Activated naive CD8-positive, alpha-beta T cell treated with anti-CD3 and anti-CD28 coated beads, Interleukin-2, amount 50 U/mL, for 24 hours (primary cell): ENCODE results near the gene ATP2B3.

Source experiments
- ATAC-seq: fragments of 150-1000 bp; cut with Tn5 transposase; one replicate; pipeline ENCODE4 v1.10.0; 2021
- DNase-seq: peaks from one replicate; pipeline ENCODE4 v3.0.0; 2021
- H3K27ac Mint-ChIP-seq: one replicate; pipeline ENCODE4 v1.8.0; 2021; ENCODE audit warnings: mild to moderate bottlenecking, mixed read lengths
- H3K27me3 Mint-ChIP-seq: one replicate; pipeline ENCODE4 v1.8.0; 2021; ENCODE audit warnings: mixed read lengths
- H3K36me3 Mint-ChIP-seq: one replicate; pipeline ENCODE4 v1.8.0; 2021; ENCODE audit warnings: low read depth, mixed read lengths
- H3K4me1 Mint-ChIP-seq: one replicate; pipeline ENCODE4 v1.8.0; 2021; ENCODE audit warnings: mixed read lengths
- H3K4me3 Mint-ChIP-seq: one replicate; pipeline ENCODE4 v1.8.0; 2021; ENCODE audit warnings: mild to moderate bottlenecking, moderate library complexity, mixed read lengths
- H3K9me3 Mint-ChIP-seq: one replicate; pipeline ENCODE4 v1.8.0; 2021; ENCODE audit warnings: mixed read lengths

The ATP2B3 gene

GRCh38 chrX:153592966-153593688, 75.7 kb downstream of the ATP2B3 start:
- Mint-ChIP-seq H3K9me3 (no peaks in the 10 kb centered on the region), H3K27me3 (no peaks in the 10 kb centered on the region), H3K27ac (no peak overlapping the region), H3K4me3 (no peak overlapping the region), H3K4me1 (peaks cover 19% of the 10 kb centered on the region), H3K36me3 (peaks cover 8% of the 10 kb centered on the region)
- ATAC-seq (no peak), DNase-seq (no peak)

DNA sequence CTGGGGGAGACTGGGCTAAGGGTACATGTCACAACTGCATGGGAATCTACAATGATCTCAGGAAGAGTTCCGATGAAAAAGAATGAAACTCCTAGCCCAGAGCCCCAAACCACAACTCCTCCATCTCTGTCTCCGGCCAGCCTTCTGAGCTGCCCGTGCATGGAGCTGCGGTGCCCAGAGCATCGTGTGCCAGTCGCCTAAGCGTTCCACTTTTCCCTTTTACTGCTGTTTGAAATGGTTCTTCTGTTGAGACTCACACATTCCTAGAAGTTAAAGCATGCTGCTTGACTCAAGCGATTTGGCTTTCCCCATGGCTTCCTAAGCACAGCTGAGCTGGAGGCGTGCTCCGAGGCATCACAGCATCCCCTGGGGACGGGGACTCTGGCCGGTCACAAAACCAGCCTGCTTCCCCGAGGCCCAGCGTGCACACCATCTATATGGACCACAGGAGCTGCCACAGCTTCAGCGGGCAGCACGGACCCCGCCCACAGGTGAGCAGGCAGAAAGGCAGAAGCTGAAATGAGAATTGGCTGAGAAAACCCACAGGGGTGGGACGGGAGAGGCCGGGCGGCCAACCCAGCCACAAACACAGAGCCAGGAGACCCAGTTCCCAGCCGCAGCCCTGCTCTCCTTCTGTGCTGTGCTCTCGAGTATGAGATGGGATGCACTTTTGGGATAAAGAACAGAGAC, 76.5 kb downstream of the ATP2B3 start:
- Mint-ChIP-seq H3K4me3 (no peak overlapping the region), H3K9me3 (no peaks in the 10 kb centered on the region), H3K4me1 (peaks cover 19% of the 10 kb centered on the region), H3K36me3 (peaks cover 8% of the 10 kb centered on the region), H3K27me3 (no peaks in the 10 kb centered on the region), H3K27ac (no peak overlapping the region)
- DNase-seq (no peak), ATAC-seq (no peak)

- no peak for ATAC-seq
- H3K4me1 Mint-ChIP-seq = peaks cover 26% of the 10 kb centered on the region
- H3K27me3 Mint-ChIP-seq = no peaks in the 10 kb centered on the region
- H3K27ac Mint-ChIP-seq = no peak overlapping the region
- H3K4me3 Mint-ChIP-seq = no peak overlapping the region
- no peaks in the 10 kb centered on the region for H3K9me3 Mint-ChIP-seq
- no peak for DNase-seq
- peaks cover 8% of the 10 kb centered on the region for H3K36me3 Mint-ChIP-seq
These were observed 77.9 kb downstream of the ATP2B3 start for GRCh38 chrX:153595387-153595786.

- H3K4me3 Mint-ChIP-seq = no peak overlapping the region
- H3K27ac Mint-ChIP-seq = no peak overlapping the region
- no peaks in the 10 kb centered on the region for H3K9me3 Mint-ChIP-seq
- peaks cover 29% of the 10 kb centered on the region for H3K4me1 Mint-ChIP-seq
- ATAC-seq = no peak
- H3K27me3 Mint-ChIP-seq = no peaks in the 10 kb centered on the region
- H3K36me3 Mint-ChIP-seq = peaks cover 8% of the 10 kb centered on the region
- no peak for DNase-seq
These were observed 78.7 kb downstream of the ATP2B3 start for GRCh38 chrX:153595859-153596857.

DNA sequence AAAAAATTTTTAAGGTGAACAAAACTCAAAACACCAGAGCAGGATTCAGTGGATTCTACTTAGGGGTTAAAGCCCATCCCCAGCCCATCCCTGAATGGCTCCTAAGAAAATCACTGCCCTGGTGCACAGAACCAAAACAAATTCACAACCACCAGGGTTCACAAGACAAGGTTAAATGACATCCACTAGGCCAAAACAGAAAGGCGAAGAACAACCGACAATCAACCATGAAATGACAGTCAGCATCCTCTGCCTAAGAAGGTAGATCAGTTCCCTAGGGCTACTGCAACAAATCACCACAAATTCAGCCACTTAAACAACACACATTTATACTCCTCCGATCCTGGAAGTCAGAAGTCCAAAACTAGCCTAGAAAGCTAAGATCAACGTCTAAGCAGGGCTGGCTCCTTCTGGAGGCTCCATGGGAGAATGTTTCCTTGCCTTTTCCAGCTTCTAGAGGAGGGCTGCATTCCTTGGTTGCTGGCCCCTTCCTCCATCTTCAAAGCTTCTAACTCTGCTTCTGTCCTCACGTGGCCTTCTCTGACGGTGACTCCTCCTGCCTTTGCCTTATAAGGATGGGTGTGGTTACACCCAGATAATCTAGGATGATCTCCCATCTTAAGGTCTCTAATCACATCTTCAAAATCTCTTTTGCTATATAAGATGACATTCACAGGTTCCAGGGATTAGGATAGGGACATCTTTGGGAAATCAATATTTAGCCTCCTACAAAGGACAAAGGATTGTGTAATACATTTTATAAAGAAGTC, 79.7 kb downstream of the ATP2B3 start:
- Mint-ChIP-seq H3K4me1 (peaks cover 29% of the 10 kb centered on the region), H3K27ac (no peak overlapping the region), H3K4me3 (peak overlapping the region; percentile 84), H3K27me3 (no peaks in the 10 kb centered on the region), H3K9me3 (no peaks in the 10 kb centered on the region), H3K36me3 (peaks cover 8% of the 10 kb centered on the region)
- ATAC-seq = no peak
- no peak for DNase-seq

DNA sequence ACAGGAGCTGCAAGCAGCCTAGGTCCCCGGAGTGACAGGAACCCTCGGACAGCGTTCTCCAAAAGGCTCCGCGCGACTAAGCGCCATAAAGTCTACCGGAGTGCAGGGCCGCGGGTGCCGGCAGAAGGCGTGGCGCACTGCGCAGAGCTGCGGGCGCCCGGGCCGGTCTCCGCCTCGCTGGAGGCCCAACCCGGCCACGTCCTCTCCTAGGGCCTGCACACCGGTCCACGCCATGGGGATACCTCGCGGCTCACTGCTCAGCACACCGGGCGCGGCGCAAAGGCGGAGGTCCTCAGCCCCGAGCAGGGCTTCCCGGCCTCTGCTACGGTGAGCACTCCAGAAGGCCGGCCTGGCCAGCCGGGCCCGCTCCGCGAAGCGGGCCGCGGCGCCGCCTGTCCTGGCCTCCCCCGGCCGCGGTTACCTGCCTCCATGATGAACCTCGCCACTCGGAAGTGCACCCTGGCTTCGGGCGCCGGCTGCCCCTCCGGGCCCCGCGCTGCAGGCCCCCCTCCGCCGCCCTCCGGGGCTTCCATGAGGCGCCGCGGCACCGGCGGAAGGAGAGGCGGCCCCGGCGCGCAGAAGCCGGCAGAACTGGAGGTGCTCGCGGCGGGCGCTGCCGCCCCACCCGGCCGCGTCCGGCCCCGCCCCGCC, 81.2 kb downstream of the ATP2B3 start, which contains the start of gene CCNQ:
TSS of gene CCNQ (minus strand) at position 599 of the 651 bp plus-strand sequence. CDS start at position 533, 66 bp downstream.
- Mint-ChIP-seq H3K4me3 (peak within 1 kb of the TSS; percentile 84), H3K9me3 (no peaks in the 10 kb centered on the region), H3K27me3 (no peaks in the 10 kb centered on the region), H3K36me3 (peaks cover 5% of the 10 kb centered on the region), H3K27ac (peak within 1 kb of the TSS; percentile 62), H3K4me1 (peaks cover 29% of the 10 kb centered on the region)
- DNase-seq (peak; percentile 24), ATAC-seq (peak; percentile 57)

DNA sequence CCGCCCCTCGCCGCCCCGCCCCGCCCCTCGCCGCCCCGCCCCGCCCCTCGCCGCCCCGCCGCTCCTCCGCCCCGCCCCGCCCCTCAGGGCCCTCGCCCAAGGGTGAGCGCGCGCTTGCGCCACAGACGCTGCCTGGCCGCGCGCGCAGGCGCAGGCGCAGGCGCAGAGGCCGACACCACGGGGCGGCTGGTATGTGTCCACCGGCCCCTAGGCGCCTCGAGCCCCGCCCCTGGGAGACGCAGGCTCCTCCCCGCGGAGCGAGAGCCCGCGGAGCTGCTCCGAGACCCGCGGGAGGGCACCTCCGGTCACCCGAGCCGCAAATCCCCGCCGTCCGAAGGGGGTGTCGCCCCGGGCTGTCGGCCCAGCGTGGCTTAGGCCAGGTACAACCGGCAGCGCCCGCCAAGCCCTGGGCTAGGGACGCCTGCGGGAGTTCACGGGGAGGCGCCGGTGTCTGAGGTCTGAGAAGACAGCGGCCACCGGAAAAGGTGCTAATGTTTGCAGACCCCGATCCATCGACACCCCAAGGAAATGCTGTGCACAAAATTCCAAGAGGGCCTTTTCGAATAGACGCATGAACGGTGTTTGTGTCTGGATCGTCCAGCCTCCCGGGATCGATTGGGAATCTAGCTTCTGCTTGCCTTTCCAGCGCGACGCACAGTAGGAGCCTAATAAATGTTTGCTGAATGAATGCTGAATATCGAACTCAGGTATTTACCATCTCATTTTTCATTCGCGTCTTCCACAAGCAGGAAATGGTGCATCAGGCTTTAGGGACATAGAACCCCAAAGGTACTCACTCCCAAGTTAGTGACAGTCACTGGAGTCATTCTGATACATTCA, 82.0 kb downstream of the ATP2B3 start:
- Mint-ChIP-seq H3K9me3 (no peaks in the 10 kb centered on the region), H3K27ac (no peak overlapping the region), H3K36me3 (peaks cover 5% of the 10 kb centered on the region), H3K27me3 (no peaks in the 10 kb centered on the region), H3K4me1 (peaks cover 29% of the 10 kb centered on the region), H3K4me3 (peak overlapping the region; percentile 80)
- DNase-seq (peak; percentile 87), ATAC-seq (peak; percentile 87)

DNA sequence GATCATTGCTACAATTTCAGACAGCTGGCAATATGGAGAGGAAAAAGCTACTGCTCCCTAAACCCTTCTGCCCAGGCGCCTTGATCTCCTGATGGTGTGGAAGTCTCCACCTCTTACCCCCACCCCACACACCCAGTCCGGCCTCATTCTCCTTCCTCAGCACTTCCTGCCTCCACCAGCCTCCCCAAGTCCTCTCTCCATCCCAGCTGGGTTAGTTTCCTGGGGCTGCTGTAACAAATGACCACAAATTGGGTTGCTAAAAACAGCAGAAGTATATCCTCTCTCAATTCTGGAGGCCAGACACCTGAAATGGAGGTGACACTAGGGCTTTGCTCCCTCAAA, 82.6 kb downstream of the ATP2B3 start:
- Mint-ChIP-seq H3K4me3 (peak overlapping the region; percentile 80), H3K4me1 (peaks cover 29% of the 10 kb centered on the region), H3K9me3 (no peaks in the 10 kb centered on the region), H3K36me3 (peaks cover 5% of the 10 kb centered on the region), H3K27ac (peak overlapping the region; percentile 35), H3K27me3 (no peaks in the 10 kb centered on the region)
- no peak for ATAC-seq
- peak; percentile 11 for DNase-seq

GRCh38 chrX:153600921-153601320, 83.5 kb downstream of the ATP2B3 start:
- peaks cover 5% of the 10 kb centered on the region for H3K36me3 Mint-ChIP-seq
- no peaks in the 10 kb centered on the region for H3K27me3 Mint-ChIP-seq
- no peaks in the 10 kb centered on the region for H3K9me3 Mint-ChIP-seq
- ATAC-seq = no peak
- no peak for DNase-seq
- H3K4me3 Mint-ChIP-seq = peak overlapping the region; percentile 8
- H3K4me1 Mint-ChIP-seq = peaks cover 26% of the 10 kb centered on the region
- H3K27ac Mint-ChIP-seq = no peak overlapping the region

DNA sequence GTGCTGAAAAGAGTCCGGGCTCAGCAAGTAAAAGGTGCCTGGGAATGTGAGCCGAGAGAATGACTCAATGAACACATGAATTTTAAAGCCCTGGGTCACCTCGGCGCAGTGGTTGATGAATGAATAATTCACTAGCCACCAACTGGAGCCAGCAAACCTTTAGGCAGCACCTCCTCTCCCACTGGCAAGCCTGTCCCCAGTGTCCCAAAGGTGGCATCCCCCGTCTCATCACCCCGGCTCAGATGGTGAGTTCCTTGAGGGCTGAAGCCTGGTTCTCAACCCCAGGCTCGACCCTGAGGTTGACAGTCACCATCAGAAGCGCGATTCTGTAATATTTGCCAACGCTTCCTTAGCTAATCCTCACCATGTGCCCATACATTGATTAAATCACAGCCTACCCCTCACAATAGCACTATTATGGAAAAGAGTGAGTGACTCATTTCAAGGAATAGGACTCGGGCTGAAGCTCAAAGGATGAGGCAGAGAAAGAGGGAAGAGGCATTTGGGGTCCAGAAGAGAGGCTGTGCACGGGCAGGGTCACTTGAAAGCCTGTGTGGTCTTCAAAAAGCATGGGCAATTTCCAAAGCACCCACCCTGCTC, 84.2 kb downstream of the ATP2B3 start:
- no peaks in the 10 kb centered on the region for H3K27me3 Mint-ChIP-seq
- ATAC-seq (no peak), DNase-seq (no peak)
- no peaks in the 10 kb centered on the region for H3K9me3 Mint-ChIP-seq
- H3K36me3 Mint-ChIP-seq = peaks cover 5% of the 10 kb centered on the region
- H3K27ac Mint-ChIP-seq = no peak overlapping the region
- H3K4me3 Mint-ChIP-seq = no peak overlapping the region
- peaks cover 23% of the 10 kb centered on the region for H3K4me1 Mint-ChIP-seq

- no peak for DNase-seq
- no peaks in the 10 kb centered on the region for H3K9me3 Mint-ChIP-seq
- H3K4me1 Mint-ChIP-seq = peaks cover 14% of the 10 kb centered on the region
- no peak for ATAC-seq
- no peaks in the 10 kb centered on the region for H3K27me3 Mint-ChIP-seq
- no peaks in the 10 kb centered on the region for H3K36me3 Mint-ChIP-seq
- H3K4me3 Mint-ChIP-seq = no peak overlapping the region
- no peak overlapping the region for H3K27ac Mint-ChIP-seq
These were observed 85.2 kb downstream of the ATP2B3 start for GRCh38 chrX:153602601-153603000.

DNA sequence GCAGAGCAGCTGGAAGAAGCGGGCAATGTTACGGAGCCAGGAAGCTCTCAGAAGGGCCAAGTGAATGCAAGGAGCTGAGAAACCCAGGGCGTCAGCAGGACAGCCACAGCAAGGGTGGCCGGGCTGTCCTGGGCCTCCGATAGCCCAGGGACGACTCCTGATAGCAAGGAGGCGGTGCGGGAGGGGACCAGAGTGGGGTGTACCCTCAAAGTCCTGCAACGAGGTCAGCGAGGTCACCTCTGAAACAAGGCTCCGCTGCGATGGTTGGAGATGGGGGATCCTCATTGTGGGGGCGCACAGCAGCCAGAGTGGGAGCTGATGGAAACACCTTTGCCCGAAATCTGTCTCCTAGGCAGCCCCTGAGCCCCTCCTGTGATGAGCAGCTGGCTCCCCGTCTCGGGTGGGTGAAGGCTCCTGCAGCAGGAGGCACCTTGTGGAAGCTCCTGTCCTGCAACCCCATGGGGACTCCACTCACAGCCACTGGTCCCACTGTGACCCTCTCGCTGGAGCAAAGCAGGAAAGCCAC, 85.8 kb downstream of the ATP2B3 start:
- no peaks in the 10 kb centered on the region for H3K27me3 Mint-ChIP-seq
- no peak for DNase-seq
- H3K4me1 Mint-ChIP-seq = peaks cover 9% of the 10 kb centered on the region
- no peak overlapping the region for H3K4me3 Mint-ChIP-seq
- H3K9me3 Mint-ChIP-seq = no peaks in the 10 kb centered on the region
- H3K27ac Mint-ChIP-seq = no peak overlapping the region
- ATAC-seq = no peak
- H3K36me3 Mint-ChIP-seq = no peaks in the 10 kb centered on the region
